Tibial nerve (tissue), 4 donors: ENCODE measurements around the gene ZNF837. TPM values are rescaled to one million over a fixed set of nuclear protein-coding genes. Genes with fewer than 3 reads are reported as not detected.

Experiments
- DNase-seq, 2 donors: peaks; one replicate each; pipeline ENCODE4 v3.0.0-alpha.2; 2019; ENCODE audit warnings: low spot score in 2 of 2
- H3K27ac ChIP-seq, 4 donors: fragments of 200-600 bp; sonication (generic) in 3 of 4; one replicate each; pipeline ENCODE4 v1.5.1; 2017 to 2019; ENCODE audit warnings: mild to moderate bottlenecking in 1 of 4
- H3K27me3 ChIP-seq, 2 donors: fragments of 200-600 bp; sonication (generic) in 1 of 2; one replicate each; pipeline versions ENCODE4 v1.5.1 to v1.6.0; 2017 to 2019
- H3K36me3 ChIP-seq, 3 donors: fragments of 200-600 bp; sonication (generic); one replicate each; pipeline ENCODE4 v1.5.1; 2018 to 2019
- H3K4me1 ChIP-seq, 4 donors: fragments of 200-600 bp; sonication (generic) in 3 of 4; one replicate each; pipeline ENCODE4 v1.5.1; 2017 to 2019
- H3K4me3 ChIP-seq, 4 donors: fragments of 200-600 bp; sonication (generic) in 3 of 4; one replicate each; pipeline ENCODE4 v1.5.1; 2017 to 2019; ENCODE audit warnings: mild to moderate bottlenecking in 1 of 4, moderate library complexity in 1 of 4
- H3K9me3 ChIP-seq, 4 donors: fragments of 200-600 bp; sonication (generic) in 3 of 4; one replicate each; pipeline ENCODE4 v1.5.1; 2017 to 2019
- EP300 ChIP-seq, 2 donors: sonication (generic); formaldehyde crosslinking; IDR thresholded peaks; one replicate each; pipeline ENCODE4 v1.6.1; 2017; ENCODE audit warnings: antibody characterized with exemption in 2 of 2, mild to moderate bottlenecking in 1 of 2
- POLR2A ChIP-seq, 2 donors: fragments of 450-650 bp; IDR thresholded peaks; one replicate each; pipeline ENCODE4 v1.6.1; 2017; ENCODE audit warnings: antibody characterized with exemption in 2 of 2, mild to moderate bottlenecking in 2 of 2, moderate library complexity in 2 of 2
- WGBS, 2 donors: methylation state at CpG; one replicate each; pipeline ENCODE4 v1.1.5; 2018; 5-methylcytosine and 5-hydroxymethylcytosine counted together
- total RNA-seq, 4 donors: library from RNA; depleted of rRNA; stranded (reverse); fragments of >200 nt; gene quantifications; one replicate each; pipeline ENCODE4 v1.1.0, GENCODE V29; 2016
- TF ChIP-seq, protein P1 (sequence below), 5 experiments: fragments of 200-600 bp in 3 of 5; fragments of 450-650 bp in 2 of 5; sonication (generic) in 3 of 5; IDR thresholded peaks; one replicate each; pipeline ENCODE4 v1.5.1; 2016 to 2019; ENCODE audit warnings: antibody characterized with exemption in 5 of 5, mild to moderate bottlenecking in 3 of 5, moderate library complexity in 2 of 5

ZNF837 gene
- total RNA-seq, 4 donors from 2014 or later: 1.3 to 6.9 (median 2.6) TPM

DNA sequence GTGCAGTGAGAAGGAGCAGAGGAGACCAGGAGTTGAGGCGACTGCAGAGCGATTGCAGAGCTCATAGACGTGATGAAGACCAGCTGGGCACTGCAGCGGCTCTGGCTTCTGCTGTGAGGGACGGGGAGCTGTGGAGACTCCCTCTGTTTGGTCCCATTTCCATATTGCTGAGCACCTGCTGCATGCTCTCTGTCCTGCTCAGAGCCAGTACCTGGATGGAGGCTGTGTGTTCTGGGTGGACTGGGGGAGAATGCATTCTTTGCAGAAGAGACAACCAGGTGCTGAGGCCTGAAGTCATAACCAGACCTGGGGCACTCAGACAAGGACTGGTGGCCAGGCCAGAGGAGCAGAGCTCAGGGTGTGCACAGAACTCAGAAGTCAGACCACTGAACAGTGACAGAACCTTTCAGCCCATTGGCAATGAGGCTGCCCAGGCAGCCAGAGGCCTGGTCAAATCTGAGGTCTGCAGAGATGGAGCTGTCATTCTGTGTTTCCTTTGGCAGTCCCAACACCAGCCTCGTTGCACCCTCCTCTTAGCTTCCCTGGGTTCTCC is 26.3 kb downstream of the ZNF837 start:
- peaks cover 0 to 22% of the 10 kb centered on the region in 2 donors for H3K27me3 ChIP-seq
- WGBS, 2 donors: 78 to 80% methylated on average over 6 of the region's 6 CpGs
- H3K4me3 ChIP-seq: no peak overlapping the region
- no peak overlapping the region for H3K27ac ChIP-seq
- H3K4me1 ChIP-seq: peaks cover 0 to 34% (median 15%) of the 10 kb centered on the region in 4 donors
- peaks cover 0 to 63% (median 0%) of the 10 kb centered on the region in 3 donors for H3K36me3 ChIP-seq
- peaks cover 0 to 5% (median 0%) of the 10 kb centered on the region in 4 donors for H3K9me3 ChIP-seq
- no peak for DNase-seq
- TF ChIP-seq EP300 (IDR thresholded peaks at IDR 0.05): no peak
- no peak for TF ChIP-seq POLR2A (IDR thresholded peaks at IDR 0.05)
- TF ChIP-seq, protein P1, sequence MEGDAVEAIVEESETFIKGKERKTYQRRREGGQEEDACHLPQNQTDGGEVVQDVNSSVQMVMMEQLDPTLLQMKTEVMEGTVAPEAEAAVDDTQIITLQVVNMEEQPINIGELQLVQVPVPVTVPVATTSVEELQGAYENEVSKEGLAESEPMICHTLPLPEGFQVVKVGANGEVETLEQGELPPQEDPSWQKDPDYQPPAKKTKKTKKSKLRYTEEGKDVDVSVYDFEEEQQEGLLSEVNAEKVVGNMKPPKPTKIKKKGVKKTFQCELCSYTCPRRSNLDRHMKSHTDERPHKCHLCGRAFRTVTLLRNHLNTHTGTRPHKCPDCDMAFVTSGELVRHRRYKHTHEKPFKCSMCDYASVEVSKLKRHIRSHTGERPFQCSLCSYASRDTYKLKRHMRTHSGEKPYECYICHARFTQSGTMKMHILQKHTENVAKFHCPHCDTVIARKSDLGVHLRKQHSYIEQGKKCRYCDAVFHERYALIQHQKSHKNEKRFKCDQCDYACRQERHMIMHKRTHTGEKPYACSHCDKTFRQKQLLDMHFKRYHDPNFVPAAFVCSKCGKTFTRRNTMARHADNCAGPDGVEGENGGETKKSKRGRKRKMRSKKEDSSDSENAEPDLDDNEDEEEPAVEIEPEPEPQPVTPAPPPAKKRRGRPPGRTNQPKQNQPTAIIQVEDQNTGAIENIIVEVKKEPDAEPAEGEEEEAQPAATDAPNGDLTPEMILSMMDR (IDR thresholded peaks at IDR 0.05): no peak

DNA sequence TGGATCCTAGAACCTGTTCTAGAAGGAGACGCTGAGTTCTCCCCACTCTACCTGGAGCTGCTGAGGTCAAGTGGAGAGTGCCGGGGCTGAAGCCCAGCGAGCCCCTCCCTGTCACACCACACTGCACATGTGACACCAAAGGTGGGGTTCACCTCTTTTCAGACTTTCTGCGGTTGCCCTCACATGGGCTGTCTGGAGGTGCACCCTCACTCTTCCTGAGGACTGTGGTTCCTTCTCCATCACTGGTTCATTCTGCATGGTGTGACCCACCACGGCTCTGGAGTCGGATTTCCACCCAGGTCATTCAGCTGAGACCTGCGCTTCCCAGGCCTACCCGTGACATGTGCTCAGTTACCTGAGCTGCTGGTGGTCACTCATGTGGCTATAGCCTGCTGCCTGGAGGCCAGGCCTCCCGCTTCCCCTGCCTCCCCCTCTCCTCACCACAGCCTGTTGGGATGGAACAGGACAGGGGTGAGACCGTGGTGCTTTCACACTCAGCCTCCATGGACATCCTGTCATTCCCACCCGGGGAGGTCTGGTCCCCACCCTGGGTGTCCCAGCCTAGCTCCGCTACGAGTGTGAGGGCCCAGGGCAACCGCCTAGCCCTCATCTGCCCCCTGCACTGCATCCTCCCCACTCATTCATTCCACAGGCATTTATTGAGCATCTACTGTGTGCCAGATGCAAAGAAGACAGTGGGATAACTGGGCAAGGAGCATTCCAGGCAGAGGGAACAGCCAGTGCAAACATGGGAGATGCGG is 26.9 kb downstream of the ZNF837 start:
- 84 to 88% methylated on average over 14 to 15 of the region's 15 CpGs for WGBS, 2 donors
- peaks cover 0 to 60% (median 0%) of the 10 kb centered on the region in 3 donors for H3K36me3 ChIP-seq
- peaks cover 0 to 5% (median 0%) of the 10 kb centered on the region in 4 donors for H3K9me3 ChIP-seq
- TF ChIP-seq, protein P1 (IDR thresholded peaks at IDR 0.05): no peak
- TF ChIP-seq POLR2A (IDR thresholded peaks at IDR 0.05) (no peak), EP300 (IDR thresholded peaks at IDR 0.05) (no peak)
- no peak overlapping the region for H3K4me3 ChIP-seq
- peaks cover 0 to 39% (median 15%) of the 10 kb centered on the region in 4 donors for H3K4me1 ChIP-seq
- peaks cover 0 to 22% of the 10 kb centered on the region in 2 donors for H3K27me3 ChIP-seq
- no peak for DNase-seq
- H3K27ac ChIP-seq: no peak overlapping the region

DNA sequence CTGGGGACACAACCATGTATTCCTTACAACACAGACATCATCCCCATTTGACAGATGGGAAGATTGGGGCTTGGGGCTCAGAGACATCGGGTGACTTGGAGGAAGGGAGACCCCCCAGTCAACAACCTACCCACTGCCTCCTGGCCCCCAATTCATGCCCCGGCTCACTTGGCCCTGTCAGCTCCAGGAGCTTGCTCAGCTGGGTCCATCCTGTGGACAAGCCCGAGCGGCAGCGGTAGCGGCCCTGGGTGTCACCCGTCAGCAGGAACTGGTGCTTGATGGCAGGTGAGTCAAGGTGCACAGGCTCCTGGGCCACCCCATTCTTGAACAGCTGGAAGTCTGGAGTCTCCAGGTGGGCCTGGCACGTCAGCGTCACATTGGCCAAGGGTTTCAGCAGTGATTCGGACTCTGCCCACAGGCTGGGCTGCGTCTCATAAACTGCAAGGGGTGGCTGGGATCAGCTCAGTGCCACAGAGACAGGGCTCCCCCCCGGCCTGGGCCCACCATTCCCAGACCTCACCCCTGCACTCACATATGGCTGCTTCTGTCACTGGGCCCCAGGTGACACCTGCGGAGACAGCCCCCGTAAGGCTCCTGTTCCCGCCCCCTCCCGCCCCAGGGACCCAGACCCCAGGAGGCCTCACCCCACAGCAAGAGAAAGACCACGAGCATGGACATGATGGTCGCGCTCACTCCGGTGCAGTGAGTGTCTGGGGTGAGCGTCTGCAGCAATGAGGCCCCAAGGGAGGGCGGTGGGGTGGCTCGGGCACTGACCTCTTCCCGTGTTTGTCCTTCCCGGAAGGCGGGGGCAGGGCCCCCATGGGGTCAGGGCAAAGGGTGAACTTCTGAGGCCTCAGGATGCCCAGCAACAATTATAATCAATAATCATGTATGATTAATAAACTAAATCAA is 27.8 kb downstream of the ZNF837 start, which contains the start of gene A1BG:
Gene A1BG, minus strand, starts transcription at position 733 of the 912 bp plus-strand sequence. Its CDS starts 55 bp downstream, at position 678.
- Histone ChIP-seq H3K27ac (no peak within 1 kb of the TSS), H3K36me3 (peaks cover 0 to 52% (median 0%) of the 10 kb centered on the region in 3 donors), H3K4me1 (peaks cover 0 to 47% (median 15%) of the 10 kb centered on the region in 4 donors), H3K27me3 (peaks cover 0 to 22% of the 10 kb centered on the region in 2 donors), H3K4me3 (no peak within 1 kb of the TSS), H3K9me3 (peaks cover 0 to 5% (median 0%) of the 10 kb centered on the region in 4 donors)
- TF ChIP-seq EP300 (IDR thresholded peaks at IDR 0.05) (no peak), POLR2A (IDR thresholded peaks at IDR 0.05) (no peak)
- TF ChIP-seq, protein P1 (IDR thresholded peaks at IDR 0.05): no peak
- DNase-seq: no peak
- WGBS, 2 donors: 78% methylated on average over 20 to 24 of the region's 26 CpGs

DNA sequence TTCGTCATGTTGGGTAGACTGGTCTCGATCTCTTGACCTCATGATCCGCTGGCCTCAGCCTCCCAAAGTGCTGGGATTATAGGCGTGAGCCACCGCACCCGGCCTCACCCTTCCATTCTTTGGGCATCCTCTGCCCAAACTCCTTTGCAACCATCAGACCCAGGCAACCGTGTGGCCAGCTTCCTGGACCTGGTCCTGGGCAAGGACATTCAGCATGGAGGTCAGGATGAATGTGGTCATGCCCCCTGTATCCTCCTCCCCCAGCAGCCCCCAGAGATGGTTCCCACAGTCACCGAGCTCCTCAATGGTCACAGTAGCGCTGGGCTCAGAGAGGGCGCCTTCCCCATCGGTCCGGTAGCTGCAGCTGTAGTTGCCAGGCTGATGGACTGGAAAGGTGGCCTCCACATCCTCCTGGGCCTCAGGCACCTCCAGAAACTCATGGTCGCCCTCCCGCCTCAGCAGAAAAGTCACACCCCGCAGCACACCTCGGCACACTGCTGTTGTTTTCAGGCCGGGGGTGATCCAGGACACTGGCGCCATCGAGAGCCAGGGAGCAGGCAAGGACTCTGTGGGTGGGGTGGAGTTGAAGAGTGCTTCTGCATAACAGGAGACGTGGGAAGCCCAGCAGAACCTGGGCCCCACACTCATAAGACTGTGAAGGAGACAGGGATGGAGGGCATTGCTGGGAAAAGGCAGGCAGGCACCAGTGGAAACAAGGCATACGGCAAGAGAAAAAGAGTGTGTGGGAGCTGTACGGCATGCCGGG is 28.7 kb downstream of the ZNF837 start:
- 86 to 87% methylated on average over 19 to 23 of the region's 23 CpGs for WGBS, 2 donors
- peaks cover 0 to 5% (median 0%) of the 10 kb centered on the region in 4 donors for H3K9me3 ChIP-seq
- no peak overlapping the region for H3K4me3 ChIP-seq
- peaks cover 0 to 22% of the 10 kb centered on the region in 2 donors for H3K27me3 ChIP-seq
- H3K36me3 ChIP-seq: peaks cover 0 to 43% (median 0%) of the 10 kb centered on the region in 3 donors
- peaks cover 0 to 43% (median 14%) of the 10 kb centered on the region in 4 donors for H3K4me1 ChIP-seq
- TF ChIP-seq EP300 (IDR thresholded peaks at IDR 0.05): no peak
- TF ChIP-seq, protein P1 (IDR thresholded peaks at IDR 0.05): no peak
- no peak for TF ChIP-seq POLR2A (IDR thresholded peaks at IDR 0.05)
- no peak overlapping the region for H3K27ac ChIP-seq
- DNase-seq: no peak
